ENCODE measurements around the gene GIMAP5.

GIMAP5 gene

DNA sequence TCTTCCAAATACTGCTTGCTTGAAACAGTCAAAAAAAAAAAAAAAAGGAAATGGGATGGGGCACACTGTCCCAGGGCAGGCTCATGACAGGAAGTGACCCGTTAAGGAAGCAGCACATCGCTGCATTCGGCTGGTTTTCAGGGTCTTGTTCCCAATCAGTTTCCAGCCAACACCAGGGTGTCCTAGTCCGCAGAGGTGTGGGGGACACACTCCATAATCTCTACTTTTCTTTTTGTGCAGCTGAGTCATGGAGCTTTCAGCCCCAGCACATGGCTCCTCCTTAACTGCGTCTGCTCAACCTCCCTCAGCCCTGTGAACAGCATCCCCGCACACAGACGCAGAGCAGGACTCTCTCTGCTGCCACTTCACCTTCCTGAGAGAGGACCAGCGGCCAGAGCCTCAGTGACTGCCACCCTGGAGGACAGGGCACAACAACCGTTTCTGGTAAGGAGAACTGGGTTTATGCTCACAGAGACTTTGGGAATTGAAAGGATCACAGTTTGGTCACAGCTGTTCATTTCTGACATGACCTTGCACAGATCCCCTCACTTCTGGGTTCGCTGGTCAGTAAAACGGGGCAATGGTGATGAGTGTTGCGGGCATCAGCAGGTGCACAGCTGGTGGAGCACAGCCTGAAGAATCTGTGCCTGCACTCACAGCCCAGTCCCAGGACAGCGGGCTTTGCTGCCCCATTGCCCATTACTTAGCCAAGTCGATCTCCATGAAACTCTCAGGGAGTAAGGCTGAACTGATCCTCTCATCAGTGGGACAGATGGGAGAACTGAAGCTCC, at the start of gene GIMAP5:
TSS of gene GIMAP5 (plus strand) at position 154 of the 791 bp plus-strand sequence. CDS start 3,467 bp downstream, outside the sequence.
- no peak for DNase-seq (ENCODE audit: low read depth, low spot score)

DNA sequence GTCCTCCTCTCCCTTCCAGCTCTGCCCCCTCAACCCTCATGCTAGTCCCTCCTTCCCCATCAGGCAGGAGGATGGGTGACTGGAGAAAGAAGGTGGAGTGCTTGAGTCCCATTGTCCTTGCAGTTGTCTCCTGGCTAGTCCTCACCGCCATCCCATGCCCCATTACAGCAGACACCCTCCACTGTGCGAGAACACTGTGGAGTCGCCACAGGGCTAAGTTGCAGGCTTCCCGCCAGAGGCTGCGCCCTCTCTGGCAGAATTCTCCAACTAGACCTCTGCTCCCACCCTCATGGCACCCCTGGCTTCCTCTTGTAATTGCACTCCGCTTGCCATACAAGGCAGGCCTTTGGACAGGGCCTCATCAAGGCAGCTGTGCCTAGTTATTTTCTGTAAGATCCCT, 48.6 kb upstream of the GIMAP5 start:
- DNase-seq (ENCODE audit: low read depth, low spot score) = no peak

DNA sequence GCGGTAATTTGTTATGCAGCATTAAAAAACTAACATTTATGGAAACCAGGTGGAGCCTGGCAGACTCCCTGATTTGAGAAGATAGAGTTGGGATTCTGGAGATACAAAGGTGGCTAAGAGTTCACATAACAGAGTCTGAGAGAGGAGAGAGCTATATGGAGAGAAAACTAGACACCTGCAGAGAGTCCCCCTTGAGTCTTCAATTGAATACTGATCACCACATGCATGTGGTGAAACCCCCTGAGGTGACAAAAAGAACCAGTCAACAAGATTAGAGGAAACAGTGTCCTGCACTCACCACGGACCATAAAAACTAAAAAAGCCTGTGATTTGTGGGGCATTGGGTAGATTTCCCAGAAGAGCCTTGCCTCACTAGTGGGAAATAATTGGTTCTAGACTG, 41.6 kb upstream of the GIMAP5 start:
- DNase-seq (ENCODE audit: low read depth, low spot score) = no peak

DNA sequence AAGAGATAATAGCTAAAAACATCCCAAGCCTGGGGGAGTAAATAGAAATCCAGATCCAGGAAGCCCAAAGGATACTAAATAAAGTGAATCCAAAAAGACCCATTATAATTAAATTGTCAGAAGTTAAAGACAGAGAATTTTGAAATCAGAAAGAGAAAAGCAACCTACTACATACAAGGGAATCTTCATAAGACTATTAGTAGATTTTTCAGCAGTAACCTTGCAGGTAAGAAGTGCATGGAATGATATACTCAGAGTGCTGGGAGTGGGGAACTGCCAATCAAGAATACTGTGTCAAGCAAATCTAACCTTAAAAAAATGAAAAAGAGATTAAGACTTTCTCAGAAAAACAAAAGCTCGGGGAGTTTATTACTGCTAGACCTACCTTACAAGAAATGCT, 34.0 kb upstream of the GIMAP5 start:
- DNase-seq (ENCODE audit: low read depth, low spot score) = no peak

DNA sequence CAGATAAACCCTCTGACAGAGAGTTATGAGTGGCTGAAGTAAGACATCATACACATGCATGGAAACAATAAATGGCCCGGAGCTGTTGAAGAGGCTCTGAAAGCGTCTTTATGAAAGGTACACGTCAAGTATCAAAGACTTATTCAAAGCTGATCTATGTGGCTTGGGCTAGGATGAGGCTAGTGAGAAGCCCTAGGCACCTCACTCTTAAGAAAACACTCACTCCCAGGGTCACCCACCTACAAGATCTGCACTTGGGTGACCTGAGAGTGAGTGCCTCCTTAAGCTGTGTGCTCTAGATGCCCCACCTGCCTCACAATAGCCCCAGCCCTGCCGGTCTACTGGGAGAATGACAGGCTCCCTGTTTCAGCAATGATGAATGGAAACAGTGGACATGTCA, 21.9 kb upstream of the GIMAP5 start:
- DNase-seq (ENCODE audit: low read depth, low spot score) = no peak

DNA sequence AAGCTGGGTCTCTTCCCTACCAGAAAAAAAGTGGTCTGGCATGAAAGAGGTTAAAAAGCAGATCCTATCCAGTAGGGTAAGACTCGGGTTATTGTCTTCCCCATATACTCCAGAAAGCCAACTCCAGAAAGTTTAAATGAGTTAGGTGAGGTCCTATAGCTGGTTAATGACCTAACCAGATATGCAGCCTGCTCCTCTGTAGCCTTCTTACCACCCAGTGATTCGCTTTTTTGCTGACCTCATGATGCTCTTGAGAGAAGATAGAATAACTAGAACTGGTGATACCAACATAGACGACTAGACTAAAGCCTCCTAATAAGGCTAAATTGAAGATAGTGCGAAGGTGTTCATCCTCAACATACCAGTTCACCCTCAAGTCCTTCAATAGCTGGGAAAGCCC, 21.5 kb upstream of the GIMAP5 start:
- DNase-seq (ENCODE audit: low read depth, low spot score) = no peak

DNA sequence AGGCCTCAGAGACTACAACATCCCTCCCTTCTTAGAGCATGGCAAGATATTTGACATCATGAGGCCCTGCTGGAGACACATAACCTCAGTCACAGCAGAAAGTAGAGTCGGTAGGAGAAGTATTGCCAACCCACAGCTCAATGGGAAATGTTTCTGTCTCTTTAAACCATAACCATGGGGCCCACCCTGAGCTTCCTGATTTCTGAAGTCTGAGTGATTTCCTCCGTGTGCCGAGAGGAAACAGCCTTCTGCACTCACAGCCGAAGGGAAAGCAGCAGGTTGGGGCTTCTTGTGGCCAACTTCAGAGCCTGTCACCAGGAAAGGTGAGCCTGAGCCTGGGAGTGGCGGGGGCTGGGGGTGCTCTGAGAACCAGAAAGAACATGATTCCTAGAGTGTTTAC, 20.9 kb upstream of the GIMAP5 start, which contains the start of gene GIMAP1:
TSS of gene GIMAP1 (plus strand) at position 246 of the 400 bp plus-strand sequence. CDS start 2,435 bp downstream, outside the sequence.
- no peak for DNase-seq (ENCODE audit: low read depth, low spot score)

DNA sequence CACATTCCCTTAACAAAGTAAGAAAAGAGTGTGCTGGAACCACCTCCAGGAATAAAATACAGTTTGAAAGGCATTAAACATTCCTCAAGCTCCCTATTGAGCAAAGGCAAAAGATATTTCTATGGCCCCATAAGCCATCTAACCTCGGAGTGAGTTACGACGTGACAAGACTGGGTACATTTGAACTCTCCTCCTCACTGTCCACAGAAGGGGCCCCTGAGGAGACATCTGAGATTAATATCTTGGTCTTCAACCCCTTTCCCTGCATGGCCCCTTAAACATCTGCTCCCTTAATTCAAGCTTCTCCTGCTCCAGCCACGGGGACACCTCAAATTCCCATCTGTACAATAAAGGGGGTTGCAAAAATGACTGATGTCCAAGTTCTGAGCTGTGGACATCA, 20.3 kb upstream of the GIMAP5 start:
- DNase-seq (ENCODE audit: low read depth, low spot score) = no peak

DNA sequence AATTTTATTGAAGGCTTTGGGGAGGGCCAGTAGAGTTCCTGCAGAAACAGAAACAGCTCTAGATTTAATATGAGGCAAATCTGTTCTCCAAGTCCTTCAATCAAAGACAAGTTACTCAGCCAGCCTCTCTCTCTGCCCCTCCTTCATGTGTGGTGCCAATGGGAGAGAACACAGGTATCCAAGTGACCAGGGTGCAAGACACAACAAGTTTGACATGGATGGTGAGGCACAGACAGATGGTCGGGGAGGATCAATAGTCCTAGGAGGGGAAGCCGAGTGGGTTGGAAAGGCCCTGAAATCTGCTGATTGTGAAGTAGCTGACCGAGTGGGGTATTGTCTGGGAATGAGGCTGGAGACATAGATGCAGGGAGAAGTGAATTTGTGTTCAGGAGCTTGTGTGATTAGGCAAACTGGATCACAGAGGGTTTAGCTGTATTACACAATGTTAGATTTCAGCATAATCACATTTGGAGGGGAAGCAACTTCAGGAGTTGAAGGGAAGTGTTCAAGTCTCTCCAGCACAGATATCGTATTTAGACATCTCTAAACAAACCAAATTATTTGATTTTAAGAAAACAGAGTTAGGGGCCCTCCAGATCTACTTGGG, 19.3 kb upstream of the GIMAP5 start:
- DNase-seq (ENCODE audit: low read depth, low spot score) = no peak

DNA sequence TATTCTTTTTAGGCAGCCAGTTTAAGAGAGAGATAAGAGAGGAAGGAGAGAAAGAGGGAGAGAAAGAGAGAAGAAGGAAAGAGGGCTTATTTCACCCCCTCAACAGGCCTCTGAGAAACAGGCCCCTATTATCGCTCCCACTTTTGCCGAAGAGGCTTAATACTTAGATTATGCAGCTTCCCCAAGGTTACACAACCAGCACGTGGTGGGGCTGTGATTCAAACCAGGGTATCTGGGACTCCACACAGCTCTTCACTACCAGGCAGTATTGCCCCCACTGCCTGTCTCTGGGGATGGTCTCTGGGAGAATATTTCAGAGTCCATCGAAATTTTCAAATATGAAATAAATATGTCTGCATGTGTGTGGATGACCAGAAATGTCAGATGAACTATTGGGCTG, 17.8 kb upstream of the GIMAP5 start:
- DNase-seq (ENCODE audit: low read depth, low spot score) = no peak

DNA sequence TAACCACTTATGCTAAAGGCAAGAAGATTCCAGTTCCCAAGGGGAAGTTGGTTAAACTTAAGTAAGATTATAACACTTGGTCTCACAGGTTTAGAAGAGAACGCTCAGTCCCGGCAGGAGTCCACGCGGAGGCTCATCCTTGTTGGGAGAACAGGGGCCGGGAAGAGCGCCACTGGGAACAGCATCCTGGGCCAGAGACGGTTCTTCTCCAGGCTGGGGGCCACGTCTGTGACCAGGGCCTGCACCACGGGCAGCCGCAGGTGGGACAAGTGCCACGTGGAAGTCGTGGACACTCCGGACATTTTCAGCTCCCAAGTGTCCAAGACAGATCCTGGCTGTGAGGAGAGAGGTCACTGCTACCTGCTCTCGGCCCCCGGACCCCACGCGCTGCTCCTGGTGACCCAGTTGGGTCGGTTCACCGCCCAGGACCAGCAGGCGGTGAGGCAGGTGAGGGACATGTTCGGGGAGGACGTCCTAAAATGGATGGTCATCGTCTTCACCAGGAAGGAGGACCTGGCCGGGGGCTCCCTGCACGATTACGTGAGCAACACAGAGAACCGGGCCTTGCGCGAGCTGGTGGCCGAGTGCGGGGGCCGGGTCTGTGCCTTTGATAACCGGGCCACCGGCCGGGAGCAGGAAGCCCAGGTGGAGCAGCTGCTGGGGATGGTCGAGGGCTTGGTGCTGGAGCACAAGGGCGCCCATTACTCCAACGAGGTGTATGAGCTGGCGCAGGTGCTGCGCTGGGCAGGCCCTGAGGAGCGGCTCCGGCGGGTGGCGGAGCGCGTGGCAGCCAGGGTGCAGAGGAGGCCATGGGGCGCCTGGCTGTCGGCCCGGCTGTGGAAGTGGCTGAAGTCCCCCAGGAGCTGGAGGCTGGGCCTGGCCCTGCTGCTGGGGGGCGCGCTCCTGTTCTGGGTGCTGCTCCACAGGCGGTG, 17.0 kb upstream of the GIMAP5 start:
- DNase-seq (ENCODE audit: low read depth, low spot score) = no peak

DNA sequence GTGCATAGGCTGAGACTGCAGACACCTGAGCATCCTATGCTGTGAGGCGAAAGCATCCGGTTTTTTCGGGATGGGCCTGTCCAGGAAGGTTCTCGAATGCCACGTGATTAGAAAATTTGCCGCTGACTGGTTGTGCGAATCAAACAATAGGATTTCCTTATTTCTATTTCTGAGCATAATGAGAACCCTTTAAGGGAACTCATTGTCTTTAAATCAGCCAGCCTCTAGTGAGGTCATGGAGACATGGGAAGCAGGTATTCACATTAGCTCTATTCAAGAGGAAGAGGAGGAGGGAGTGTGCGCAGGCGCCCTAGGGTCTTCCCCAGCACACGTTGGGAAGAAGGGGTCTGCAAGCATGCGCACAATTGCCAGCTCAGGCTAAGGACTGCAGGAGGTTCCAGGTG, 15.2 kb upstream of the GIMAP5 start:
- no peak for DNase-seq (ENCODE audit: low read depth, low spot score)

DNA sequence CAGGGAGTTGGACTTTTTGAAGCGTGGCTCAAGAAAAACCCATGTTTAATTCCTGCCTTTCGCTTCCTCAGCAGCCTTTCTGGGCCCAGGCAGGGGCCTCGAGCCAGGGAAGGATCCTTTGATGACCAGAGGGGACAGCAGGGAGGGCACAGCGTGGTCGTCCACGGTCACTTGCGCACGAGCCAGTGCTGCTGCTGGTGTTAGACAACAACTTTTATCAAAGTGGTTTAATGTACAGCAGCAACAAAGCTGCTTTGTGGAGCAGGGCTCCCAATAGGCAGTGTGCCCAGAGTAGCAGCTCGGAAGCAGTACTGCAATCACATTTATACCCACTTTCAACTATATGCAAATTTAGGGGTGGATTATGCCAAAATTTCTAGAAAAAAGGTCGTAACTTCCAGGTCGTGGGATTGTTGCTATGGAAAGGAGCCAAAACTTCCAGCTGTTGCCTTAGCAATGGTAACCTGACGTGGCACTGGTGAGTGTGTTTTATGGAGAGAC, 14.7 kb upstream of the GIMAP5 start:
- no peak for DNase-seq (ENCODE audit: low read depth, low spot score)

DNA sequence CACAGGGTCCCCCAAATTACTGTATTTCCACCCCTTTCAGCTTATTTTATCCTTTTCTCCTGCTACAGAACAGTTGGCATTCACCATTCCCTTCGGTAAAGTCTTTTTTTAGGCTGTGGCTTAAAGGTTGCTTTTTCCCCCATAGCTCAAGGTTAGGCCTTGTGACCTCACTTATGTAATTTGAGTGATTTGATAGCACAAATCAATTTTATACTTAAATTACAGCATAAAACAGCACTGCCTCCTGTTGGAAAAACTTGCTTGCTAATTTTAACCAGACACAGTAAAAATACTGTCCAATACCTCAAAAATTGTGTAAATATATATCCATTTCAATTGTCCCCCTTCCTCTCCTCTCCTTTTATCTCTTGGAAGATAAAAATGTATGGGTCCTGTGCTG, 13.8 kb upstream of the GIMAP5 start:
- DNase-seq (ENCODE audit: low read depth, low spot score) = no peak

DNA sequence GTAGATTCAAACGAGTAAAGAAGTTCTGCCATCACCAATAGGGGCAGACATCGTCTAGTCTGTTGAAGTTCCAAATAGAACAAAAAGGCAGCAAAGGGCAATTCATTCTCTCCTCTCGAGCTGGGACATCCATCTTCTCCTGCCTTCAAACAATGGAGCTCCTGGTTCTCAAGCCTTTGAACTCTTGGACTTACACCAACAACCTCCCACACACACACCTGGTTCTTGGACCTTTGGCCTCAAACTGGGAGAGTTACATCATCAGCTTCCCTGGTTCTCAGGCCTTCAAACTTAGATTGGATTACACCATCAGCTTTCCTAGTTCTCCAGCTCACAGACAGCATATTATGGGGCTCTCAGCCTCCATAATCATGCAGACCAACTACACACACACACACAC, 9.8 kb upstream of the GIMAP5 start:
- DNase-seq (ENCODE audit: low read depth, low spot score) = no peak

DNA sequence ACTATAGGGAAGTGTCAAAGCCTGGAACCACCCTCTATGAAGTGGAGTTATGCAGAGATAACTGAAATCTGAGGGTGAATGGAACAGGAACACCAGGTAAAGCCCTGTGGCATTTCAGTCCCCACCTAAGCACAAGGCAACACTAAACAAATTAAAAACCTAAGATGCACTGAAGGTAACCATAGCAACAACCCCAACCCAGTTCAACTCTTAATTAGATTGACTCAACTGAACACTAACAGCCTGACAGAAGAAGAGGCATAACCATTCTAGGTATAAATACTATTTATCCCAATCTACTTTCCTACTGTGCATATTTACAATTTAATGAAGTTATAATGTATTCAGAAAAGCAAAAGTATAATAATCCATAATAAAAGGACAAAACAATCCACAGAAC, 9.2 kb upstream of the GIMAP5 start:
- DNase-seq (ENCODE audit: low read depth, low spot score) = no peak

DNA sequence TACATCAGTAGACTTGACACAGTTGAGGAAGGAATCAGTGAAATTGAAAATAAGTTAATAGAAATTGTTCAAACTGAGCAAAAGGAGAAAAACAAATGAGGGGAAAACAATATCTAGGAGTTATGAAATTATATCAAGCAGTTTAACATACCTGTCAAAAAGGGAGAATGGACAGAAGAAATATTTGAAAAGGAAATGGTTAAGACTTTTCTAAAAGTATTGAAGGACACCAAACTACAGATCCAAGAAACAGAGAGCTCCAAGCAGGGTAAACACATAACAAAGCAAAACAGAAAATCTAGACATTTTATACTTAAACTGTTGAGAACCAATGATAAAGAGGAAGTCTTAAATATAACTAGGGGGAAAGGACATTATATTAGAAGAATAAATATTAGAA, 8.6 kb upstream of the GIMAP5 start:
- no peak for DNase-seq (ENCODE audit: low read depth, low spot score)

DNA sequence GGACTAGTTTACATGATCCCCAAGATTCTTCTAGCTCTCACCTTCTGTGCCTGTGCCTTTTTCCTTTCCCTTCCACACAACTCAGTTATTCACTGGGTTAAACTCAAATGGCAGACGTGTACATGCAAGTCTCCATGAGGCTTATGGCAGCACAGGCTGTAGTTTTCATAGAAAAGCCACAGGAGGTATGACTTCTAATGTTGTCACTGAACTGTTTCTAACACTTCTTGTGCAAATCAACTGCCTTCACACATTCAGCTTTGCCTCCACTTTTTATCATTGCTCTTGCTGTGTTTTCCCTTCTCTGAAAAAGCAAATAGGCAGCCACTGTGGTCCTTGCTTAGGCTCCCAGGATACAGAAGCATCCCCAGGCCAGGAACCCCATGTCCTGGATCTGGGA, 5.3 kb upstream of the GIMAP5 start:
- DNase-seq (ENCODE audit: low read depth, low spot score) = no peak

DNA sequence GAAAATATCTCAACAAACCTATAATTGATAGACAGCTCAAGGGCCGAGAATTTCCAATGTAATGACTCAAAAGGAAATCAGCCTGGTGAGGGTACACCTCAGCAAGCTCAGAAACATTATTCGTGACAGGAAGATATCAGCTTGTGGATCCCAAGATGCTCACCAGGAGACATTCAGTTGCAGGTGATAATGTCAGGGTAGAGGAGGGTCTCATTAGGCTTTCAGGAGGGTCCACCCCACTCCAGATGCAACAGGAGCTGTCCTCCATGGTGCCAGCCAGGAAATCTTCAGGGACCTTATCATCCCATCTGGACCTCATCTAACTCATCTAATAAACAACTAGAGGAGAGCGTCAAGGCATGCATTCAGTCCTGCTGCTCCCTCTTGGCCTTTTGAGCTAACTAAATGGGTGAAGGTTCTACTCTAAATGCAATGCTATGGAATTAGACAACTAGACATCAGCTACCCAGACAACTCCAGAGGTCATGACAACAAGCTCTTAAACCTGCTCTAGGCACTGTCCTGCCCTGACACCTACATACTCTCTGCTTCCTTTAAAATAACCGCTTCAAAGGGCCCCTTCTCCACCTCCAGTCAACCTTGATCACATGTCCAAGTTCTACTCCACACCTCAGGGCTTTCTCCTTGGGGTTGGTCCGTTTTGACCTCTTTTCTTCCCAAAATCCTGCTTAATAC, 4.3 kb upstream of the GIMAP5 start:
- no peak for DNase-seq (ENCODE audit: low read depth, low spot score)

DNA sequence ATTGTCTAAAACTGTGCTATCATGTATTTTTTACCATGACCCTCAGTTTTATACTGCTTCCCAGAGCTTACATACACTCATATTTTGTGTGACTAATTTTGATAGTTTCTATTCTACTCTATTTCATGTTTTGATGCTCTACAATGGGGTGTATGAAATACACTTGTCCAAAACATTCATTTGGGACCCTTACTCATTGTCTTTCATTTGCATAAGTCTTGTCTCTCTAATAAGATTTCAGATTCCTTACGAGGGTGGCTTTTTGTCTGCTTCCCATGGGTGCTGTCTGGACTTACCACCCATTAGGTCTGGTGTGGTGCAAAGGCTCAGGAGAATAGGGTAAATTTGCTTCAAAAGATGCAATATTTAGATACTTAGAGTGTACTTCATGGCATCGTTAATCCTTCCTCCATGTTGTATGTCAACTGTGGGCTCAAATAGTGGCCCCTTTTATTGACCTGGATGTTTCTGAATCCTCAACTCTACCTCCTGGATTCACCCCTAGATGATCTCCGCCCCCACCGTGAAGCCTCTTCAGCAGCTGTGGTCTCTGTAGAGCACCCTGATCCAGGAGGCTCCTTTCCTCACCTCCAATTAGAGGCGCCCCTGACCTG, 3.6 kb upstream of the GIMAP5 start:
- no peak for DNase-seq (ENCODE audit: low read depth, low spot score)

DNA sequence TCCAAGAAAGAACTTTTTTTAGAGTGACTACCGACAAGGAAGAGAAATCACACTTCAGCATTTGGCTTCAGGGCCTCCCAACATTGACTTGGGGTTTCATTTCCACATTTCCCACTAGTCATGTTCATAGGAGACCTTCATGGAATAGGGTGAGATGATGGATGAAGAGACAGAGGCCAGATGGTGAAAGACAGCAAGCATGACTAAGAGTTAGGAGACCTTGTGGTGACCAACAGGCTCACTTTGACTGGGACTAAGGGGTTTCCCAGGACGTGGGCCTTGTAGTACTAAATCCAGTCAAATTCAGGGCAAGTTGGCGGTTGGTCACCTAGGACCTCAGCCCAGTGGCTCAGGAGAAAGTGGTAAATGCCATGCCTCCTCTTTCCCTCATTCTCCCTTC, 3.0 kb upstream of the GIMAP5 start:
- DNase-seq (ENCODE audit: low read depth, low spot score) = no peak
